Endothelial cell of umbilical vein (primary cell): Measurements from ENCODE around the gene ARHGAP22. TPM values are rescaled to one million over a fixed set of nuclear protein-coding genes. Genes with fewer than 3 reads are reported as not detected.

Experiments used
- BruUV-seq: library from RNA; stranded (reverse); fragments of 400-500 nt; replicated peaks from 2 replicates; lab custom pipeline; 2021; lab: Mats Ljungman, UMichigan
- CTCF ChIA-PET: fragments of 300-600, 350-600 bp; sonication (Branson Sonifier 250); formaldehyde crosslinking; loops from one replicate; lab custom pipeline; 2021; ENCODE audit warnings: antibody characterized with exemption, inconsistent platforms; lab: Charles Lee
- POLR2A ChIA-PET: fragments of 300-600, 350-600 bp; sonication (Branson Sonifier 250); formaldehyde crosslinking; loops from one replicate; lab custom pipeline; 2021; ENCODE audit warnings: antibody characterized with exemption, inconsistent platforms; lab: Charles Lee
- DNase-seq: peaks from one replicate; pipeline ENCODE4 v3.0.0-alpha.2; 2011; ENCODE audit warnings: low read depth, low spot score
- FAIRE-seq: peaks from 2 replicates; lab custom pipeline; 2011; peaks lifted over from hg19 to GRCh38; lab: Jason Lieb, UNC
- H2AFZ ChIP-seq: 2 replicates; pipeline ENCODE4 v1.6.0; 2012; ENCODE audit warnings: low read depth, low read length, control low read depth, inconsistent platforms
- H3K27ac ChIP-seq: 2 replicates; pipeline ENCODE4 v1.5.1; 2011; ENCODE audit warnings: low read depth, mild to moderate bottlenecking, control low read depth, low read length, moderate library complexity; ENCODE audit not compliant: insufficient read depth
- H3K27me3 ChIP-seq, 2 experiments: 2 replicates each; pipeline versions ENCODE4 v1.6.0 to v1.6.1; 2011; ENCODE audit warnings: low read length in 2 of 2, mixed read lengths in 1 of 2; ENCODE audit not compliant: control insufficient read depth in 2 of 2, insufficient read depth in 2 of 2
- H3K36me3 ChIP-seq, 2 experiments: 2 replicates in 1 of 2; 3 replicates in 1 of 2; pipeline ENCODE4 v1.5.1; 2011; ENCODE audit warnings: low read length in 2 of 2, mild to moderate bottlenecking in 1 of 2, moderate library complexity in 1 of 2; ENCODE audit not compliant: control insufficient read depth in 2 of 2, insufficient read depth in 2 of 2; ENCODE audit errors: extremely low read depth in 1 of 2
- H3K4me1 ChIP-seq: 3 replicates; pipeline ENCODE4 v1.5.1; 2011; ENCODE audit warnings: mild to moderate bottlenecking, low read length; ENCODE audit not compliant: control insufficient read depth, insufficient read depth; ENCODE audit errors: extremely low read depth
- H3K4me2 ChIP-seq: 2 replicates; pipeline ENCODE4 v1.6.1; 2011; ENCODE audit warnings: low read length, control low read depth, mixed read lengths; ENCODE audit not compliant: insufficient read depth
- H3K4me3 ChIP-seq, 3 experiments: fragments of 200-600 bp in 1 of 3; sonication (generic), shearing (Covaris generic) in 1 of 3; replicated peaks in 1 of 3; 2 replicates each; pipeline ENCODE4 v1.5.1; 2011 to 2016; ENCODE audit warnings: control low read depth in 3 of 3, low read length in 3 of 3, mild to moderate bottlenecking in 2 of 3, inconsistent platforms in 1 of 3, low read depth in 1 of 3, moderate library complexity in 1 of 3; ENCODE audit not compliant: insufficient read depth in 1 of 3
- H3K79me2 ChIP-seq: 2 replicates; pipeline ENCODE4 v1.6.0; 2012; ENCODE audit warnings: low read length, inconsistent platforms; ENCODE audit not compliant: control insufficient read depth, insufficient read depth
- H3K9ac ChIP-seq: replicated peaks from 2 replicates; pipeline ENCODE3; 2011; ENCODE audit warnings: low read length, control low read depth; ENCODE audit not compliant: insufficient read depth; ENCODE audit errors: extremely low read depth
- H3K9me1 ChIP-seq: replicated peaks from 3 replicates; pipeline ENCODE4 v1.6.0; 2011; ENCODE audit warnings: mild to moderate bottlenecking, low read length; ENCODE audit not compliant: control insufficient read depth, insufficient read depth; ENCODE audit errors: extremely low read depth
- H3K9me3 ChIP-seq: replicated peaks from 2 replicates; pipeline ENCODE4 v1.5.1; 2012; ENCODE audit warnings: low read length, inconsistent platforms; ENCODE audit not compliant: control insufficient read depth, insufficient read depth
- H4K20me1 ChIP-seq: replicated peaks from 2 replicates; pipeline ENCODE3; 2011; ENCODE audit warnings: mild to moderate bottlenecking, low read length; ENCODE audit not compliant: control insufficient read depth, insufficient read depth; ENCODE audit errors: extremely low read depth
- CTCF ChIP-seq, 2 donors: IDR thresholded peaks; 1 replicate in 1 of 2; 2 replicates in 1 of 2; pipeline ENCODE4 v1.5.1; 2011; ENCODE audit warnings: low read length in 2 of 2, mild to moderate bottlenecking in 2 of 2, moderate library complexity in 2 of 2, control low read depth in 1 of 2, inconsistent platforms in 1 of 2, low read depth in 1 of 2; ENCODE audit not compliant: insufficient read depth in 1 of 2; ENCODE audit errors: extremely low read depth in 1 of 2
- EZH2 ChIP-seq: IDR thresholded peaks from 2 replicates; pipeline ENCODE4 v1.6.1; 2012; ENCODE audit warnings: borderline replicate concordance, low read depth, mild to moderate bottlenecking, moderate library complexity, low read length, inconsistent platforms; ENCODE audit not compliant: severe bottlenecking
- FOS ChIP-seq: IDR thresholded peaks from 2 replicates; pipeline ENCODE4 v1.6.1; 2011; ENCODE audit warnings: mild to moderate bottlenecking, low read length, moderate library complexity, borderline replicate concordance; ENCODE audit not compliant: insufficient read depth
- GATA2 ChIP-seq: IDR thresholded peaks from 2 replicates; pipeline ENCODE4 v1.7.0; 2011; ENCODE audit warnings: low read depth, mild to moderate bottlenecking, moderate library complexity, mixed read lengths, low read length; ENCODE audit not compliant: insufficient read length, insufficient read depth
- JUN ChIP-seq: IDR thresholded peaks from 2 replicates; pipeline ENCODE4 v1.6.1; 2011; ENCODE audit warnings: borderline replicate concordance, low read depth; ENCODE audit not compliant: insufficient read length, insufficient read depth
- MAX ChIP-seq: IDR thresholded peaks from 2 replicates; pipeline ENCODE4 v1.6.1; 2011; ENCODE audit not compliant: insufficient read depth, insufficient read length
- MYC ChIP-seq: IDR thresholded peaks from one replicate; pipeline ENCODE4 v1.6.1; 2011; ENCODE audit warnings: mild to moderate bottlenecking, low read depth, low read length
- POLR2A ChIP-seq: IDR thresholded peaks from 2 replicates; pipeline ENCODE4 v1.6.1; 2012; ENCODE audit warnings: low read depth, mild to moderate bottlenecking, control low read depth, low read length
- POLR2AphosphoS5 ChIP-seq: IDR thresholded peaks from 2 replicates; pipeline ENCODE4 v1.6.1; 2012; ENCODE audit warnings: low read depth, mild to moderate bottlenecking, control low read depth, low read length, moderate library complexity; ENCODE audit not compliant: insufficient read depth
- dilution Hi-C: fragments of 300-500 bp; cut with MboI; formaldehyde crosslinking; loops from one replicate; pipeline ENCODE4 v1.15.0; 2019; ENCODE audit warnings: low sequenced_read_pairs; ENCODE audit not compliant: extremely low pct_ligation_motif_present
- intact Hi-C: fragments of 100-400 bp; cut with micrococcal nuclease; formaldehyde crosslinking; loops from one replicate; pipeline ENCODE4 v1.10.0; 2022
- polyA plus RNA-seq, 4 experiments: library from polyadenylated mRNA; depleted of rRNA in 3 of 4; stranded (reverse) in 3 of 4; unstranded in 1 of 4; fragments of >200 nt; gene quantifications; 2 replicates each; pipeline versions ENCODE4 v1.2.1 to v1.2.3, GENCODE V29; 2011 to 2012; ENCODE audit warnings: missing spikeins in 1 of 4
- total RNA-seq: library from RNA; stranded (reverse); gene quantifications from 2 replicates; pipeline ENCODE4 v1.2.3, GENCODE V29; 2021

ARHGAP22 gene
- total and polyA plus RNA-seq, 2 donors (not counting 3 experiments of a cell fraction or from before 2014, with no cell fraction given): 8.6 to 50.3 TPM

GRCh38 chr10:48496831-48497779 lies 107.8 kb downstream of the ARHGAP22 start:
- dilution Hi-C loops (no loop called here), intact Hi-C loops (loop anchor here (2.0 kb wide), 1 partner anchor 20 kb away; no protein-coding TSS in a partner anchor)
- Histone ChIP-seq H3K9ac (no peak overlapping the region), H3K27ac (peak overlapping the region; percentile 5), H3K36me3 (no peaks in the 10 kb centered on the region), H3K4me2 (no peak overlapping the region), H3K79me2 (peaks cover 26% of the 10 kb centered on the region), H3K4me1 (peaks cover 11% of the 10 kb centered on the region), H4K20me1 (no peaks in the 10 kb centered on the region), H3K9me1 (no peaks in the 10 kb centered on the region), H2AFZ (no peak overlapping the region), H3K9me3 (no peaks in the 10 kb centered on the region), H3K27me3 (no peaks in the 10 kb centered on the region), H3K4me3 (no peak overlapping the region)
- POLR2A ChIA-PET: interaction anchor here (1.2 kb wide), 1 partner anchor 11 kb away, joined by 3 read pairs; no protein-coding TSS in a partner anchor
- TF ChIP-seq JUN (peak; percentile 71), FOS (peak; percentile 83), EZH2 (no peak), CTCF (IDR thresholded peaks at IDR 0.05; ENCODE audit: extremely low read depth in 1 of 2, insufficient read depth in 1 of 2, low read depth in 1 of 2, low read length in 2 of 2) (no peak), GATA2 (no peak), POLR2A (no peak), POLR2AphosphoS5 (peak; percentile 3), MYC (no peak), MAX (no peak)
- peak; percentile 81 for DNase-seq
- no TSS peak for BruUV-seq
- CTCF ChIA-PET: interaction anchor here (0.7 to 2.3 kb wide), 7 partner anchors 9 to 160 kb away, joined by 3 to 10 read pairs (median 6); no protein-coding TSS in a partner anchor
- FAIRE-seq: peak; percentile 96
